GM18519 (cell line): ENCODE measurements around the gene ARPP21.
"Not testable (repeated sequence)": the region's sequence is repeated elsewhere in the genome, so short reads cannot be mapped to it uniquely, and the experiment has no call there.

Experiments used
- ATAC-seq: cut with Tn5 transposase; IDR thresholded peaks from one replicate; pipeline ENCODE4 v1.9.1; 2021; ENCODE audit warnings: mild to moderate bottlenecking, moderate library complexity; ENCODE audit not compliant: unreplicated experiment, low FRiP score

The ARPP21 gene

DNA sequence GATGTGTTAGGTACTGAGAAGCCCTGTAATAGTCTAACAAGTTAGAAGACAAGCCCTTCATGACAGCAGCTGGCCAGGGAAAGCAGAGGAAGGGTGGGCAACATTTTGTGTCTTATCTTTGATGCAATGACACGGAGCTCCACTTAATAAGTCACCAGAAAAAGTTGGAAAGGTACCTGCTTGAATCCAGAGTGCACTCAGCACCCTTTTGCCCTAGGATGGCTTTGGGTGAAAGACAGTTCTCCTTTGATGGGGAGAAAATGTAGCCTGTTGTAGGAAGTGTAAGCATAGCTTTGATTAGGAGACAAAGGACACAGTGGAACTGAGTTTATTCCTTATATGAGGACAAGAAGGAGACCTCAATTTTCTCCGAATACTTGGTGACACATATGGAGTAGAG is 137.0 kb downstream of the ARPP21 start:
- no peak for ATAC-seq

DNA sequence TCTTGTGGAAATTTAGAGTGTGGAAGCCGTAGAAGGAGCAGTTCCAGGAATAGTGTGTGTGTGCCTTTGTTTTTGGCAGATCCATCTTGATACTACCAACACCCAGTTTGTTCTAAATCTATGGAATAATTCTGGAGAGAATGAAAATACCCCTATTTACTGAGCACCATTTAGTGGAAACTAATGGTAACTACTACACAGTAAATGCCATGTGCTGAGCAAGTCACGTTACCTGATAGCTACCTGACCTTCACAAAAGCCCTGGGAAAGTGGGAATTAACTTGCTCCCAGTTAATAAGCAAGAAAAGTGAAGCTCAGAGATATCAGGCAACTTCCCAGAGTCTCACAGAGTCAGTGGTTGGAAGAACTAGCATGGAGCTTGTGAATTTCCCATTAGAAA is 137.7 kb downstream of the ARPP21 start:
- ATAC-seq, result no peak

DNA sequence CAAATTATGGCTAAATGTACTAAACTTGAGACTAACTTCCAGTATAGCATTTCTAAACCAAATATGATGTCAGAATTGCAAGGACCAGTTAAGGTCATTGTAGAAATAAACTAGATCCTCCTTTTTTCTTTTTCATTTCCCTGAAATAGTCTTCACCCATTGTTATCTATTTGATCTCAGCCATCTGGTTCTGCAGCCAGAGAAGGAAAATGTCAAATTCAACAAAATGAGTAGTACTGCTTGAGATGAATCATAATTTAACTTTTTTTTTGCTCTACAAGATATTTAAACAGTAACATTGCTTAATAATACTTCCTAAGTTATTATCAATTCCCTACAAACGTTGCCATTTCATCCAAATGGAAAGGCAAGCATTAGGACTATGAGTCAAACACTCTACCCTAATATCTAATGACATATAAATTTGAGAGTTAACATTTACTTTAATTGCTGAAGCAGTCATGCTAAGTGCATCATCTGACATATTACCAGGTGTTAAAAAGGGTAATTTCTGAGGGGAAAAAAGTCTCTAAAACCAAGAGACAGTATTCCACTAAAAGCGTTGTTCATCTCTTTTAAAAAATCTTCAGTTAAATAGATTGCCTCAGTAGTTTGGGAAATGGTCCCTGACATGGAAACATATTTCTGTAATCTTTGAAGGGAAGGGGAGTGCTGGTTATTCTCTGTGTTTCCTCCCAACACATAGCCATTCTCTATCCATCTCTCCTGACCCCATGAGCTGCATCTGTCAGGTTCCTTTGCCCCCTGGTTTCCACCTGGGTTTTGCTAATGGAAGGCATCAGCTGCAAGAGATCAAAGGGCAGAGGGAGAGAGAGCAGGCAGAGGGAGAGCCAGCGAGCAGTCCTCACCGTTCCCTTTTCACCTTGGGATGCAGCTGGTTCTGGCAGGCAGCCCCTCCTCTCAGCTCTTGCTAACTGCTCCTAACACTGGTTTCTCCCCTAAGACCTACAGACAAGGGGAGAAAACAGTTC is 138.5 kb downstream of the ARPP21 start:
- ATAC-seq, result no peak

DNA sequence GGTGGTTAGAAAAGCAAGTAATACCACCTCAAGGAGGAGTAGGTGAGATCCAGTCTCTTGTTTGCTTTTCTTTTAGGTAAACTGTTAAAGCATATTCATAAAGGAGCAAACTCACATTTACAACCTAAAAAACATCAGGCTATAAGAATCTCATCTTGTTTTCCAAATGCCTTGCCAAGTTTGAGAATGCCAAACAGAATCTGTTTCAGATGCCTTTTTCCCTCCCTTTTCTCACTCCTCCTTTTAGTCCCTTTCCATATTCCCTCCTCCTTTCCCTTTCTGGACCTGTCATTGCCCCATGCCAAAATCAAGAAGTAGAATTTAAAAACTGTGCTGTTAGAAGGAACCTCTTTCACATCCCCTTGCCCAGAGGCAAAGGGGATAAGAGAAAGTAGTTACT is 140.3 kb downstream of the ARPP21 start:
- ATAC-seq, result no peak

DNA sequence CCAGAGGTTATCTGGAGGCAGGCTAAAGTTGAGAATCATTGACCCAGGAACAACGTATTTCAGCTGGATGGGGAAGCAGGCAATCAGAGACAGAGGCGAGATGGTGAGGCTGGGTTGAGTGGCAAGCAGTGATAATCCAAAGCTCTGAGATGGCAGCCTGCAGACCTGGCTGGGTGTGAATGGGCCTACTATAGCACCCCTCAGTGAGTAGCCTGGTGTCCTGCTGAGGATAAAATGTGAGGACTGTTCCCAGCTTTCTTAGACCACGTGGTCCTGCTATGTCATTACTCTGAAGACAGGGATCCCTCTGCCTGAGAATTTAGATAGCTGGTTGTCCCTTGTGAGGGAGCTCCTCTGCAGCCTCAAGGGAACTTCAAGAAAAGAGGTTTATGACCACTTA is 141.5 kb downstream of the ARPP21 start:
- ATAC-seq, result no peak

DNA sequence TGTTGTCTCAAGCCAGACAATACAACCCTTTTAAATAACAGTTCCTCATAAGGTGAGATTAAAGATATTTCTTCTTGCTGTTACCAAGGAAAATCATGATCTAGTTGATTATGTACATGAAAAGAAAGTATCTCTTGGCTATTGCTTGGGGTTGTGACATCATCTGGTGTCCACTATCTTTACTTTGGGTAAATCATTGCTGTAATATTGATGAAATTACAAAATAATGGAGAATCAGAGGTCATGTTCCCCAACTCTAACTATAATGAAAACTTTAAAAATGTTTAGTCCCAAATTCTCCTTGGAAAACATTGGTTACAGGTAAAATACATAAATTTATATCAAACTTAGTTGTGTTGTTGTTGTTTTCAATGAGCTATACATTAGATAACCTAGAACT is 142.2 kb downstream of the ARPP21 start:
- ATAC-seq, result no peak

DNA sequence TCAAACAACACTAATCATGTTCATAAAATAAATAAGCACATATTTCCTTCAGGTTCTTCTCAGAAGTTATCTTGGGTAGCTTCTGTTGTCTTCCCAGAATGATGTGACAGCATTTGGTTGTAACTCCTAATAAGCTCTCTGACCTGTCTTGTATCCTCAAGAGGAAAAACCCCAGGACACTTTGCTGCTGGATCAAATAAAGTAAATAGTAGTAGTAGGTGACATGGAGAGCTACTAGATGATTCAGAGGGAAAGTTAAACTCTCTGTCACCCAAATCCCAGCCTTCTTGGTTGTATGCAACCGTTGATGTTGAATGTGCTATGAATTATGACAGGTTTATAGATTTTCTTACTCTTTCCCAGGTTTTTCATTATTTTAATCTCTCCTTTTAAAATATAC is 143.0 kb downstream of the ARPP21 start:
- ATAC-seq, result no peak

DNA sequence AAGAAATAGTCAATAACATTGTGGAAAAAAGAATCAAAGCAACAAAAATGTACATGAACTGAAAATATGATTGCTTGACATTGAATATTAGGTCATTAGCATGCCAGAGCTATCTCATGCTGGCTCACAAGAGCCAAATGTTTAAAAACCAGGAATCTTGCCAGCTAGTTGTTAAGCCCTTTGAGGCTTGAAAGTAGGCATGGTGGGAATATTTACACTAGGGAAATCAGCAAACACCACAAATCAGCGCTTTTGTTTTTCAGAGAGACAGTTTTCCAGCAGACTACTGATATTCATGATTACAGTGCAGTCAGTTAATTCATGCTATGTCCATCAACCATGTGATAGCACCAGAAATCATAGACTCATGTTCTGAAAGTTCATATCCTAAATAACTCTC is 144.8 kb downstream of the ARPP21 start:
- ATAC-seq, result no peak

DNA sequence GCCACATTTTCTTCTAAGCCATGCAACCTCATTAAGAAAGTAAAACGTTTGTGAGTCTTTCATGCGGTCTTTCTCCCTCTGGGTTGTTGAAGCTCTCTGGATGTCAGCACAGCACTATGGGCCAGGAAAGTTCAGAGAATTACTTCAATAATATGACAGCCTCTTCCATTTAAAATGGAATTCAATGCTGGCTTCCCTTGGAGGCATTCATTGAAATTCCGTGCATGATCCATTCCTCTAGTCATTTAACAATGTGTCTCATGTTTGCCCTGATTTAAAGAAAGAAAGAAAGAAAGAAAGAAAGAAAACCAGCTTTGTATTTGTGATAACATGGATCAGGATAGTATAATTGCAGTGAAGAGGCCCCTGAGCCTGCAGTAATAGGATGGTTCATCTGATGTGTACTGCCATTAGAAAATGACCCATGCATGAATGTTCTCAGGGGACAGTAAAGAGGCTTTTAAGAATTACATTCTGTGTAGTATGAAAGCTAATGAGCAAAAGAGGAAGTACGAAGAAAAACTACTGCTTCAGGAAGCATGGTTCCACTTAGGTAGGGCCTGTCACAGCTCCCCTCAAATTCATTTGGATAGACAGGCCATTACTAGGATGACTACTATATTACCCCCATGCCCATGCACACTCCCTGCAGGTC is 146.0 kb downstream of the ARPP21 start:
- no peak for ATAC-seq

DNA sequence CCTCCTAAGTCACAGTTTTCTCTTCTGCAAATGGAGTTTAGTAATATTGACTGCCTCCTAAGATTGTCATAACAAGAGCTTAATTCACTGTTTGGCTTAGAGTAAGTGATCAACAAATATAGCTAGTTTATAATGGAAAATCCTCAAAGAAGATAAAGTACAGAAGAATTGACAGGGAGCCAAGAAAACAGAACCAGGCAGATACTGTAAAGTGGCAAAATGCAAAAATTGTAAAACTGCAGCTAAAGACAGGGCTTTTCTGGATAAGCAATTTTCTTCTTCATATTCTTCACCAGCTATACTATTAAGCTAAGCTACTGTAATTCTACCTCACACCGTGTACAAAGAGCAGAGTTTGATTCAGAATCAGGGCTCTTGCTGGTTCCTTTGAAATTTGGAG is 148.6 kb downstream of the ARPP21 start:
- ATAC-seq, result no peak

DNA sequence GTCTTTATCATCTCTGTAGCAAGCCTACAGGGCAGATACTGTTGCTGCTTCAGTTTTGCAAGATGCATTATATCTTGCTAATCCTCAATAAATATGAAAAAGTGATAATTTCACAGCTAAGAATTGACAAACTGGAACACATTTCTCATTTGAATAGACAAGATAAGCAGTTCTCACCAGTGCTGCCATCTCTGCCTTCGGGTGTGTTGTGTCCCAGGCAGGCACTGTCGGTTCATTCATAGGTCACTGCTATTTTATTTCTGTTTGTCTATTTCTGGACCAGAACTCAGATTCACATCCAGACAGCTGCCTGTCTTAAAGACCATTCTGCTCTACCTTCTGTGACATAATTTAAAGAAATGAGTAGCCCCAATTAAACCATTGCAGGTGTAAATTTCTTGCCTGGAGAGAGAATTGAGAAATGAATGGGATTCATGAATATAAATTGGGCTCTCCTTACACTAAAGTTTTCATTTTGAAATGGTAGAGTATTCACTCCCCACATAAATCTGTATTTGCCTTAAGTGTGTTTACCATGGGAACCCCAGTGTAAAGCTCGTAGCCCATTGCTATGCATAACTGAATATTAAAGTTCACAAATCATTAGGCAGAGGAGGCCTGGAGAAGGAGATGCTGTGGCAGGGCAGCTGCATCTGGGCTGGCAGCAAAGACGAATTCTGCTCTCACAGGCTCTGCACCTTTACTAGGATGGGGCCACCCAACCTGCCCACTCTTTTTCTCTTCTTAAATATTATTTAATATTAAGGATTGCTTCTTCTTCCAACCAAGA is 149.9 kb downstream of the ARPP21 start:
- no peak for ATAC-seq

DNA sequence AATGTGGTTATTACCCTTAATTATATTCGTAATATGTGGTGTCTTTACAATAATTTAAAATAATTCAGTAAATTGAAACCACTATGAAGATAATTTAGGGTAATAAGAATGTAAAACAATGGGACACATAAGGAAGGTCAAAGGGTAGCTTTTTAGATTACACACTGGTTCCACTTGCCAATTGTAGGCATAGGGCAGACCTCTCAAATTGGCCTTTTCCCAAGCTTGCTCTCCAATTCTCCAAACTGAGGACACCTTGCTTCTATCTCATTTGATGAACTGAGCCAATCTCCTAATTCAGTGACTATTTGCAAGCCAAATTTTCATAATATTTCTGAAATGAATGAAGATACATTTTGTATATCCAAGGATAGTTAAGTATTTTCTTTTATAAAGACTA is 151.4 kb downstream of the ARPP21 start:
- no peak for ATAC-seq

DNA sequence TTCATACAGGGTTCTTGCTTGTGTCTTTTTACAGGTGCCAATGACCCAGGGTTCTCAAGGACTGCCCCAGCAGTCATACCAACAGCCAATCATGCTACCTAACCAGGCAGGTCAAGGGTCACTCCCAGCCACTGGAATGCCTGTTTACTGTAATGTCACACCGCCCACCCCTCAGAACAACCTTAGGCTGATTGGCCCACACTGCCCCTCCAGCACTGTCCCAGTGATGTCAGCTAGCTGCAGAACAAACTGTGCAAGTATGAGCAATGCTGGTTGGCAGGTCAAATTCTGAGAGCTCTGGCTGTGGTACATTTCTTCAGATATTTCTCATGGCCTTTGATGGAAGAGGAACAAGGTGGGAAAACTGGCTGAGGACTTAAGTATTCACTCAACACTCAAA is 154.3 kb downstream of the ARPP21 start:
- ATAC-seq, result no peak

DNA sequence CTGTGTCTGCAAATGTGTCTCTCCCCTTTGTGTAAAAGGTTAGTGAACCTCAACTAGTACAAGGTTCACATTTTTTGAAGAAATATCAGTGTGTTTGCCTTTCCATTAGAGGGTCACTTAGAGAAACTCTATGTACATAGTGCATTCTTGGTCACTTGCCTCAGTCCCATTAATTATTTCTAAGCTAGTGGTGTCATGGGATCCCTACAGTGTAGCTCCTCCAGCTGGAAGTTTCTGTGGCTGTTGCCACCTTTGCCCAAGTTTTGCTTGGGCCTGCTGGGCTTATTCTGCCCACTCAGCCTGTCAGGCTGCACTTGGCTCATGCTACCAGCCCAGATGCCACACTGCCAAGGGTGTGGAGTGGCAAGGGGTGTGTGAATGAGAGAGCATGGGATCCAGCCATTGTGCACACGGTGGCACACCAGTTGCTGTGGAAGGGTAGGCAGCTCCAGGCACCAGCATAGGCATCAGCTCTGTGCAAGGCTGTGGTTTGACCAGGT is 161.7 kb downstream of the ARPP21 start:
- ATAC-seq, result no peak

DNA sequence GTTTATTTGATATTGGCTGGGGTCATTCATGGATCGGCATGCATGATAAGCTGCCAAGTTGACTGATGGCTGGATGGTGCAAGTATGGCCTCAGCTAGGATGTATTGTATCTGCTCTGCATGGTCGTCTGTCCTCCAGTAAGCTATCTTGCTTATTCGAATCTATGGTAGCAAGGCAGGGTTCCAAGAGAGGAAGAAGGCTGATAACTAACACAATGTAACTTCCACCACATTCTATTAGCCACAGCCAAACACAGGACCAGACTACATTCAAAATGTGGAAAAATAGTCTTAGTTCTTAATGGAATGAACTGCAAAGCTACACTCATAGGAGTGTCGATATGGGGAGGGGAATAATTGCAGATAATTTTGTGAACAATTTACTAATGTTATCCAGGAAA is 175.2 kb downstream of the ARPP21 start:
- no peak for ATAC-seq

DNA sequence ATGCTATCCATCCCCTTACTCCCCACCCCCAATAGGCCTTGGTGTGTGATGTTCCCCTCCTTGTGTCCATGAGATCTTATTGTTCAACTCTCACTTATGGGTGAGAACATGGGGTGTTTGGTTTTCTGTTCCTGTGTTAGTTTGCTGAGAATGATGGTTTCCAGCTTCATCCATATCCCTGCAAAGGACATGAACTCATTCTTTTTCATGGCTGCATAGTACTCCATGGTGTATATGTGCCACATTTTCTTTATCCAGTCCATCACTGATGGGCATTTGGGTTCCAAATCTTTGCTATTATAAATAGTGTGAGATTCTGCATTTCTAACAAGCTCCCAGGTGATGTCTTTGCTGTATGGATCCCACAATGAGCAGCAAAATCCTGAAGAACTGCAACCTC is 176.5 kb downstream of the ARPP21 start:
- ATAC-seq, result not testable (repeated sequence)

DNA sequence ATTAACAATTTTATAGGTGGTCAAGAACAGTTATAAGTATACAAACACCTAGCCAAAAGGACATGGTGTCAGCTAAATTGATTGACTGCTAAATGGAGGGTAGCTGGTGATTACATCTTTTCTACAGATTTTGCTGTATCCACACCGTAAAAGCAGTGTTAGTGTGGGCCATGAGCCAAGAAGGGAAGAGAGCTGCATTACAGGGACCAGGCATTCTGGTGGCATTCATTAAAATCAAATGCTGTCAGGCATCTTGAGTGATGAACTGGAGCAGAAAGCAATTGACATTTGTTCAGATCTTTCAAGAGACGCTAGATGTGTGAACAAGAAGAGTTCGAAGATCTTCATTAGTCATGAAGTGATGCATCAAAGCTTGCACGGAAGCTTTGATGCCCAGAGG is 177.9 kb downstream of the ARPP21 start:
- no peak for ATAC-seq

DNA sequence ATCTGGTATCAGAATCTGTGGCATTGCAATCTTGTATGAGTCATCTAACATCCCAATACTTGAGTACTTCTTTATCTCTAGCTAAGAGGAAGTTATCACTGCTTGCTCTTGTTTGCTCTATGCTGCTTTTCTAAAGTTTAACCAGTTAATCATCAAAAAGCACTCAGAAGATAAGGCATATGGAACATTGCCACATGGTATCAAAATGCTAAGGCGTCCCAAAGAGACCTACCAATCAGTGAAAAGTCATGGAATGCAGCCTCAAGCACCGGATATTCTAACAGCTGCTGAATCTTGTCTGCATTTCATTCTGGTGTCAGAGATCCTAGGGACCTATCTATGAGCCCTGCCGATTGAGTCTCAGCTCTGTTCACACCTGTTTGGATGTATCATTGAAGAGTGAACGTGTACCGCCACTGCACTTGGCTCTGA is 192.8 kb downstream of the ARPP21 start:
- ATAC-seq, result no peak
